SU-DHL-6 (cell line): ENCODE results near the gene SART3.

Experiments
- H2AFZ ChIP-seq: fragments of 200-600 bp; sonication (generic); 2 replicates; pipeline ENCODE4 v1.6.1; 2014; ENCODE audit warnings: low read depth, mild to moderate bottlenecking, moderate library complexity, mixed read lengths, antibody characterized with exemption, low read length; ENCODE audit not compliant: severe bottlenecking
- H3F3A ChIP-seq: fragments of 200-600 bp; shearing (Covaris generic); 2 replicates; pipeline ENCODE4 v1.6.0; 2016; ENCODE audit warnings: antibody characterized with exemption, mild to moderate bottlenecking; ENCODE audit not compliant: insufficient read depth
- H3K27ac ChIP-seq: fragments of 200-600 bp; sonication (generic); 2 replicates; pipeline ENCODE4 v1.5.1; 2016; ENCODE audit warnings: low read depth, mild to moderate bottlenecking, low read length, moderate library complexity, mixed read lengths
- H3K27me3 ChIP-seq: fragments of 200-600 bp; sonication (generic), shearing (Covaris generic); 2 replicates; pipeline ENCODE4 v1.6.0; 2014; ENCODE audit warnings: mild to moderate bottlenecking, low read length
- H3K36me3 ChIP-seq: fragments of 200-600 bp; sonication (generic); 2 replicates; pipeline ENCODE4 v1.6.1; 2014; ENCODE audit warnings: mild to moderate bottlenecking, low read length, mixed read lengths
- H3K4me2 ChIP-seq: fragments of 300-600, 200-600 bp; shearing (Covaris generic), sonication (generic); 2 replicates; pipeline ENCODE4 v1.6.0; 2014; ENCODE audit warnings: low read length, low read depth, mild to moderate bottlenecking; ENCODE audit not compliant: poor library complexity, severe bottlenecking
- H3K4me3 ChIP-seq: fragments of 200-600 bp; sonication (generic); 2 replicates; pipeline ENCODE4 v1.5.1; 2014; ENCODE audit warnings: antibody characterized with exemption, low read length, mild to moderate bottlenecking, mixed read lengths; ENCODE audit not compliant: insufficient read depth, poor library complexity, severe bottlenecking
- H3K79me2 ChIP-seq: fragments of 200-600 bp; sonication (generic); 2 replicates; pipeline ENCODE4 v1.6.1; 2014; ENCODE audit warnings: mild to moderate bottlenecking, low read length, moderate library complexity; ENCODE audit not compliant: insufficient read depth
- H3K9ac ChIP-seq: fragments of 200-600 bp; sonication (generic); 2 replicates; pipeline ENCODE4 v1.7.0; 2014; ENCODE audit warnings: mild to moderate bottlenecking, low read length
- H3K9me2 ChIP-seq: fragments of 200-600 bp; sonication (generic); replicated peaks from 2 replicates; pipeline ENCODE4 v1.6.1; 2014; ENCODE audit warnings: low read length; ENCODE audit not compliant: insufficient read depth
- H3K9me3 ChIP-seq: fragments of 200-600 bp; sonication (generic); 2 replicates; pipeline ENCODE4 v1.6.1; 2014; ENCODE audit warnings: low read length, mixed read lengths; ENCODE audit not compliant: insufficient read depth
- H4K20me1 ChIP-seq: fragments of 200-600 bp; sonication (generic); 2 replicates; pipeline ENCODE4 v1.6.1; 2014; ENCODE audit warnings: low read depth, mild to moderate bottlenecking, antibody characterized with exemption, low read length, moderate library complexity, mixed read lengths
- CTCF ChIP-seq: fragments of 200-600 bp; sonication (generic); IDR thresholded peaks from one replicate; pipeline ENCODE4 v1.5.1; 2017; ENCODE audit warnings: antibody characterized with exemption, mild to moderate bottlenecking, low read length, moderate library complexity; ENCODE audit not compliant: insufficient read depth, poor library complexity, severe bottlenecking
- EZH2phosphoT487 ChIP-seq: fragments of 200-600 bp; sonication (generic), shearing (Covaris generic); conservative IDR thresholded peaks from 2 replicates; pipeline ENCODE4 v1.6.1; 2018; ENCODE audit warnings: mild to moderate bottlenecking, antibody characterized with exemption, low read length, moderate library complexity, mixed read lengths

SART3 gene

GRCh38 chr12:108589840-108590229 lies 28.9 kb upstream of the SART3 start:
- H3F3A ChIP-seq, result no peaks in the 10 kb centered on the region
- no peaks in the 10 kb centered on the region for H3K9me2 ChIP-seq
- H3K79me2 ChIP-seq, result no peaks in the 10 kb centered on the region
- H3K4me3 ChIP-seq, result no peak overlapping the region
- H3K4me2 ChIP-seq, result no peak overlapping the region
- H3K27ac ChIP-seq, result no peak overlapping the region
- no peaks in the 10 kb centered on the region for H3K9me3 ChIP-seq
- no peaks in the 10 kb centered on the region for H3K36me3 ChIP-seq
- H2AFZ ChIP-seq, result no peak overlapping the region
- no peak overlapping the region for H3K9ac ChIP-seq
- no peaks in the 10 kb centered on the region for H3K27me3 ChIP-seq
- no peaks in the 10 kb centered on the region for H4K20me1 ChIP-seq
- TF ChIP-seq EZH2phosphoT487 (no peak), CTCF (no peak)

DNA sequence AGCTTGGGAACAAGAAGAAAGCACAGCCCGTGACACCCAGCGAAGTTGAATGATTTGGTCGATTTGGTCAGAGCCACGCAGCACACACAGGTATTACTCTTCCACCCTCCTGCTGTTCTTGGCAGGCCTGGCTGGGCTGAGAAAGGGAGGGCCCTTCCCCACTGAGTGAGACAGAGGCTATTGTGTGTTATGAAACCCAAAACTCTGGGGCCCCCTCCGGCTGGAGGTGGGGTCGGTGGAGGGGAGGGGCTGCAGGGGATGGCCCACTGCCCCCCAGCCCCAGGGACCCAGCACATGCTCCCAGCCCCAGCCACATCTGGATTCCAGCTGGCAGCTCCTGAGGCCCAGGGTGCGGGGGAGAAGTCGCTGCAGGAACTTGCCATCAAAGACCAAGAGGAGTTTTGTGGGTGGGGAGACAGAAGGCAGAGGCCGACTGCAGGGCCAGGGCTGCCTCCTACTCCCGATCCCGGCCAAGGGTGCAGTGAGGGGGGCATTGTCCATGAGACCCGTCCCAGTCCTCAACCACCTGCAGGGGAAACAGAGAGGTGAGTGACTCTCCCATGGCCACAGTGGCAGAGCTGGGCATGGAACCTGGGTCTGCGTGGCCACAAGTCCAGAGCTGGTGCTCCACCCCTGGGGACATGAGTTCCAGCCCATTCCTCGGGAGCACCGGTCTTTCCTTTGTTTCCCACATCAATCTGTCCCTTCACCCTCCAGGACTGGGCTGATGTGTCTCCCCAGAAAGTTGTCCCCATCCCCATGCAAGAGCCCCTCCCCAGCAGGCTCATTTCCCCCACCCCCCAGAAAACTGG lies 28.3 kb upstream of the SART3 start:
- Histone ChIP-seq H2AFZ (no peak overlapping the region), H3K79me2 (no peaks in the 10 kb centered on the region), H3K27ac (no peak overlapping the region), H4K20me1 (no peaks in the 10 kb centered on the region), H3K9me3 (no peaks in the 10 kb centered on the region), H3K27me3 (no peaks in the 10 kb centered on the region), H3K4me3 (no peak overlapping the region), H3K9ac (no peak overlapping the region), H3K36me3 (no peaks in the 10 kb centered on the region), H3F3A (no peaks in the 10 kb centered on the region), H3K4me2 (no peak overlapping the region), H3K9me2 (no peaks in the 10 kb centered on the region)
- no peak for TF ChIP-seq CTCF
- TF ChIP-seq EZH2phosphoT487, result no peak

GRCh38 chr12:108587826-108588225 lies 26.9 kb upstream of the SART3 start:
- Histone ChIP-seq H3K4me3 (no peak overlapping the region), H3K27ac (no peak overlapping the region), H3K9me2 (no peaks in the 10 kb centered on the region), H3K9me3 (no peaks in the 10 kb centered on the region), H3F3A (no peaks in the 10 kb centered on the region), H4K20me1 (no peaks in the 10 kb centered on the region), H2AFZ (no peak overlapping the region), H3K4me2 (no peak overlapping the region), H3K27me3 (no peaks in the 10 kb centered on the region), H3K9ac (no peak overlapping the region), H3K36me3 (no peaks in the 10 kb centered on the region), H3K79me2 (no peaks in the 10 kb centered on the region)
- no peak for TF ChIP-seq CTCF
- TF ChIP-seq EZH2phosphoT487, result no peak
